NCI-H2227 (cell line): Measurements from ENCODE around the gene SLC38A1.
"Not testable (repeated sequence)": the region's sequence is repeated elsewhere in the genome, so short reads cannot be mapped to it uniquely, and the experiment has no call there.

Experiments
- DNase-seq: peaks from one replicate; lab custom pipeline; 2025; ENCODE audit not compliant: unreplicated experiment; lab: John Stamatoyannopoulos, UW

Gene SLC38A1

DNA sequence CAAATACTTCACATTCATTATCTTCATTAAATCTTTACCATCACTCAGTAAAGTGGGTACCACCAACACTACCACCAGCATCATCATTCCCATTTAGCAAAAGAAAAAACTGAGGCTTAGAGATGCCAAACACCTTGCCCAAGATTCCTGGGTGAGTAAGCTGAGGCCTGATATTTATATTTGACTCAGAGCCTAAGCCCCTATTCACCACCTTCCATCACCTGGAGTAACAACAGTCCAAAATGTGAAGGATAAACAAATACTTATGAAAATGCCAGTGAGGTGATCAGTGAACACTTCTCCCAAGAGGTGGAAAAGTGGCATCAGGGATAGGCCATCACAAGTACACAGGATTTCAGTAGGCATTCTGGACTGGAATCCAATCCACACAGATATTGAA lies 3.7 kb downstream of the SLC38A1 start:
- DNase-seq, result no peak

DNA sequence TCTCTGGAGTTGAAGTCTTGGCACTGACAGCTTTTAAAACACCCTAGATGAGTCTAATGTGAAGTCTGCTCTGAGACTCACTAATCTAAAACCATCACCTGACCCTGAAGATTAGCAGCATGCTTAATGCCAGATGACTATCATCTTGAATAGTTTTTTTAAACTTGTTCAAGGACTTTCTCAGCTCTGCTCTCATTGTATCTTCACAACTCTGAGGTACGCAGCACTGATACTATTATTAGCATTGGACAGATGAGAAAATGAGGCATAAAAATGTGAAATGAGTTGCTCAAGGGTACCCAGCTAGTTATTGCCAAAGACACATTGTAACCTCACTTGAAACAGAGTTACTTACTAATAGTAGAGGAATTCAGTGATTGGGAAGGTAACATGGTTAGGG lies 4.8 kb downstream of the SLC38A1 start:
- DNase-seq, result no peak

DNA sequence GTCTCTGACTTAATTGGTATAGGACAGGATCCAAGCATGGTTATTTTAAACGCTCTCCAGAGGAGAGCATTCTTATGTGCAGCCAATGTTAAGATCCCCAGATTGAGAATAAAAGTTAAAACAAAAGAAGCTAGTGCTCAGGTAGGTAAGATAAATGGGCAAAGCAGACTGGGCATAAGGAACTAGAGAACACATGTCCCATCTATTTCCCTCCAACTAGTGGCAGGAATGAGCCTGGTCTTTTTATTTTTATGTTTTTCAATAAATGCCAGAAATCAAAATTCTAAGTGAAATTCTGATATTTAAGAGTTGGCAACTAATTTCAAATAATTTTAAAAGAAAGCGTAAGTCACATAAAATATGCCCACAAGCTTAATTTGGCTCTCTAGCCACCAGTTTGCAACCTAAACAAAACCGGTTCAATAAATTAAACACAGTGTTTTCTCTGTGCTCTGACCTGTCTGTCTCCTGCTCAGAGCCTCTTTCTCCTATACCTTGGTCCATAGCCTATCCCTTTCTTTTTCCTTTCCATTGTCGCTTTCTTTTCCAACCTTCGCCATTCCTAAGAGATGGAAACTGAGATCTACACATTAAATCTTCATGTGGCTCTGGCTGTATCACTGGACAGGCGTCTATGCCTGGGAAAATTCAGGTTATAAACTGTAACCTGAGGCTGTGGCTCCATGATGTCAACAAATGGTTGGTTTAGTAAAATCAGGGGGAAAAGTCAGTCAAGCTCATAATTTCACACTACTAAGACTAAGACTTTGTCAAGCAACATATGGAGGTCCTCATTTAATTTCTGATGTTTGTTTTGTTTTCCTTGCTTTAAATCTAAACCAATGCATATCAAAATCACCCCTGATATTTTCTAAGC lies 5.5 kb downstream of the SLC38A1 start:
- no peak for DNase-seq

DNA sequence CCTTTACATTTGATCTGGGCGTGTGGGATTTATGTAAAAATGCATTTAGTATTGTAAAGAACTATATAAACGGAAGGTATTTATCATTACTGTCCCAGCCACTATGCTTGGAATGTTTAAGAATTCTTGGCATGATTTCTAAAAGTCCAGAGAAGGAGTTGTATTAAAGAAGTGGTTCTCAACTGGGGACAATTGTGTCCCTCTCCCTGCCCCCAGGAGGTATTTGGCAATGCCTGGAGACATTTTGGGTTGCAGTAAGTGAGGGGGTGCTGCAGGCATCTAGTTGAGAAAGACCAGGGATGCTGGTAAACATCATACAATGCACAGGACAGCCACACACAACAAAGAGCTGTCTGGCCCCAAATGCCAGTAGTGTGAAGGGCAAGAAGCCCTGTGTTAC lies 7.2 kb downstream of the SLC38A1 start:
- no peak for DNase-seq

DNA sequence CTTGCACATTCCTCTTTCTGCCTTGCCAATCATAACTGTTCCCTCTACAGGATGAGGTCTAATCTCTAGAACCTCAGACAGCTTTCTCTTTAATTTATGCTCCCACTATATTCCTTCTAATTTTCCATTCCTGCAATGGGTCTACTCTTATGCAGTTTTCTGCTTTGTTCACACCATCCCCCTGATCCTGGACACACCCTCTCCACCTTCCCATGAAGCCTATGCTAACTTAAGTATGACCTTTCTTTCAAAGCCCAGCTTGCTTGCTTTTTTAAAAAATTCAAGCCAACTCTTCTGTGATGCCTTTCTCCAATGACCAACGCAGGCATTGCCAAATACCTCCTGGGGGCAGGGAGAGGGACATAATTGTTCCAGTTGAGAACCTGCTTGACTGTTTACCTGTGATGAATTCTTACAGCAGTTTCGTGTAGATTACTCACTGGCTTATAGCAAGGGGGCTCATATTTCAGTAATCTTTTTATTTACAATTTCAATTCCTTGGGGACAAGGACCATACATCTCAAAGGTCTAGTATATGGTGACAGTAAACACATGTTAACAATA lies 7.8 kb downstream of the SLC38A1 start:
- no peak for DNase-seq

DNA sequence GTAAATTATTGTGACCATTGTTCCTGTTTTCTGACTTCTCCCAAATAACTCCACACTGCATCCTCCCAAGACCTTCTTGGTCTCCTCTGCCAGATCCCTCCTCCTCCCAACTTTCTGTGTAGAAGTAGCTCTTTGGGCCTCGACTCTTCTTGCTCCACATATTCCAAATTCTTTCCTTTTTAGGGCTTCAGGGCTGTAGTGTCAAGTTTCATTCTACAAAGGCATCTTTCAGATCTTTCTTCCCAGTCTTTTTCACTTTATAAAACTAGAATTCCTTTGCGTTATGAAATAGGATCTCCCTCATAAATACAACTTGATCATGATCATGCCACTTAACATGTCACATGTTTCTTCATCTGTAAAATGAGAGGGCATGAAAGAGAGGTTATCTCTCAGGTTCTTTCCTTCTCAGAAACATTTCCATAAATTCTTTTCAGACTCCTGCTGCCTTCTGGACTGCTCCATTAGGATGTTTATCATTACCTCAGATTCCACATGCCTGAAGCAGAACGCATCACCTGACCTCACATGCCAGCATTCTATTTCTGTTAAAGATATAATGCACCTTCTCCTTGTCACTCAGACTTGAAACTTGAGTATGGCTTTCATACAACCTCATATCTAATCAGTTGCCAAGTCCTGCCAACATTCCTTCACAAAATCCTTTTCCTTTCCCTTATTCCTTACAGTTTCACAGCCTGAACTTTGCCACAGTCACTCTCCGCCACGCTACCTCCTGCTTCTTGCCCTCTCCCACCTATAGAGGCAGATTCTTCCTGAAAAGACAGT lies 8.5 kb downstream of the SLC38A1 start:
- DNase-seq, result no peak

DNA sequence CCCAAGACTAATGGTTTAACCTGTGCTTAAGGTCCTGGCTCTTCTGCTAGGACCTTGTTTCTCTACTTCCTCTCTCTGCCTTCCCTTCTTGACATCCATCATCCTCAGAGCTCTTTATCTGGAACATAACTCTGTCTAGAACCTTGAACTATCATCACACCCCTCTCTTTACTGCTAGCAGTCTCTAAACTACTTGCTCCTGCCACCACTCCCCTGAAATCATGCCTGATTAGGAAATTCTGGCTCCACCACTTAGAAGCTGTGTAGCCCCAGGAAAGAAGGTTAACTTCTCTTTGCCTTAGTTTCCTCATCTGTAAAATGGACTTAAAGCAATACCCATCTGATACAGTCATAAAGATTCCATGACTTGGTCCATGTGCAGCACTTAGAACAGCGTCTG lies 9.1 kb downstream of the SLC38A1 start:
- DNase-seq, result no peak

DNA sequence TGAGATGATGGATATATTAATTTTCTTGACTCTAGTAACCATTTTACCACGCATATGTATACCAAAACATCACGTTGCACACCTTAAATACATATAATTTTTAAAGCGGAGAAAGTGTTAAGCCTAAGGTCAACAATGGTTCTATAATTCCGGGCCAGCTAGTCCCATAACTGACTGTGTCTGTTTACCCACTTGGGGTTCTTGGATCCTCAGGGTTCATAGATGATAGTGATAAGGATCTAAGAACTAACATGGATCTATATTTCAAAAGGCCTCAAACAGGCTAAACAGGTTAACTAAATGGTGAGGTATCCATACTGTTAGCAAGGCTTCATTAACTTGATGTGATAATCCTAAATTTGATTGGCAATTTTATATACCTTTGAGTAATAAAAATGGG lies 9.8 kb downstream of the SLC38A1 start:
- no peak for DNase-seq

DNA sequence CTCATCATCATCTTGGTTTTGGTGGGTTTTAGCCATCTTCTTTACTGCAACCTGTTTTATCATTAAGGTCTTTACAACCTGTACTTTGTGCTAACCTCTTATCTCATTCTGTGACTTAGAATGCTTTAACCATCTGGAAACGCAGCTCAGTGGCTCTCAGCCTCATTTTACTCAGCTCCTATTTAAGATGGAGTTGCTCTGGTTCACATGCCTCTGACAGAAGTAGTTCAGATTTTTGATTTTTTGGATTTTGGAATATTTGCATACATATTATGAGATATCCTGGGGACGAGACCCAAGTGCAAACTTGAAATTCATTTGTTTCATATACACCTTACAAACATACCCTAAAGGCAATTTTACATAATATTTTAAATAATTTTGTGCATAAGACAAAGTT lies 10.7 kb downstream of the SLC38A1 start:
- no peak for DNase-seq

DNA sequence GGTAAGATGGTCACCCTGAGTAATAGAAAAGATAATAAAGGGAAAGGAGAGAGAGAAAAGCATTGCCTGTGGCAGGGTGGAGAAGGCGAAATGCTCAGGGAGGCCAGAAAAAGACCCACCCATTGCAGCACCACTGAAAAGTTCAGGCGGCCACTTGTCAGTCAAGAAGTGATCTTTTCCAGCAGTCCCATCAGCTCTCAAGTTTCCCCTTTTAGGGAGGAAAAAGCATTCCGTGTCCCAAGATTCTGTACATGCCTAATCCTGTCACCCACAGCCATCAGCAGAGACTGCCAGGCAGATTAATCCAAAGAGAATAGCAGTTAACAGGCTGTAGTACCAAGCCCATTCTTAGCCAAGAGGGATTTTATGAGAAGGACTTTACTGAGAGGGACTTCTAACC lies 11.9 kb downstream of the SLC38A1 start:
- no peak for DNase-seq

DNA sequence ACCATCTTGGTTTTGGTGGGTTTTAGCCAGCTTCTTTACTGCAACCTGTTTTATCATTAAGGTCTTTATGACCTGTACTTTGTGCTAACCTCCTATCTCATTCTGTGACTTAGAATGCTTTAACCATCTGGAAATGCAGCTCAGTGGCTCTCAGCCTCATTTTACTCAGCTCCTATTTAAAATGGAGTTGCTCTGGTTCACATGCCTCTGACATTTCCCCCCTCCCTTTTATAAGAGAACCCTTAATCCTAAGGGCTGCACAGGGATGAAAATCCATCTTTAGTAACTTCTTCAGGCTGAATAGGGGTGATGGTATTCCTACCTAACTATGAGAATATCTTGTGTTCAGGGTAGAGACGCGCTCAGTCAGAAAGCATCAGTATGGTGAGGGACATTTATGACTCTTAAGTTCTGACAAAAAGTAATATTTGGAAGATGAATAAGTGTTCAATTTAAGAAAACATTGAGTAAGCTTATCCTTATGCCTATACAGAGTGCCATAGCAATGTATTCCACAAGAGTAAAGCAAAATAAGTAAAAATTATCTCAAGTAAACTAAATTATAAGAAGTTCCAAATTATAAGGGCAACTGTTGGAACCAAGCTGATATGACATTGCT lies 15.2 kb downstream of the SLC38A1 start:
- no peak for DNase-seq

DNA sequence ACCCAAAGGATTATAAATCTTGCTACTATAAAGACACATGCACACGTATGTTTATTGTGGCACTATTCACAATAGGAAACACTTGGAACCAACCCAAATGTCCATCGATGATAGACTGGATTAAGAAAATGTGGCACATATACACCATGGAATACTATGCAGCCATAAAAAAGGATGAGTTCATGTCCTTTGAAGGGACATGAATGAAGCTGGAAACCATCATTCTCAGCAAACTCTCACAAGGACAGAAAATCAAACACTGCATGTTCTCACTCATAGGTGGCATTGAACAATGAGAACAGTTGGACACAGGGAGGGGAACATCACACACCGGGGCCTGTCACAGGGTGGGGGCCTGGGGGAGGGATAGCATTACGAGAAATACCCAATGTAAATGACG lies 16.8 kb downstream of the SLC38A1 start:
- DNase-seq, result not testable (repeated sequence)

DNA sequence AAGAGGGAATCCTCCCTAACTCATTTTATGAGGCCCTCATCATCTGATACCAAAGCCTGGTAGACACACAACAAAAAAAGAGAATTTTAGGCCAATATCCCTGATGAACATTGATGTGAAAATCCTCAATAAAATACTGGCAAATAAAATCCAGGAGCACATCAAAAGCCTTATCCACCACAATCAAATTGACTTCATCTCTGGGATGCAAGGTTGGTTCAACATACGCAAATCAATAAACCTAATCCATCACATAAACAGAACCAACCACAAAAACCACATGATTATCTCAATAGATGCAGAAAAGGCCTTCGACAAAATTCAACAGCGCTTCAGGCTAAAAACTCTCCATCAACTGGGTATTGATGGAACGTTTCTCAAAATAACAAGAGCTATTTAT lies 18.9 kb downstream of the SLC38A1 start:
- not testable (repeated sequence) for DNase-seq

DNA sequence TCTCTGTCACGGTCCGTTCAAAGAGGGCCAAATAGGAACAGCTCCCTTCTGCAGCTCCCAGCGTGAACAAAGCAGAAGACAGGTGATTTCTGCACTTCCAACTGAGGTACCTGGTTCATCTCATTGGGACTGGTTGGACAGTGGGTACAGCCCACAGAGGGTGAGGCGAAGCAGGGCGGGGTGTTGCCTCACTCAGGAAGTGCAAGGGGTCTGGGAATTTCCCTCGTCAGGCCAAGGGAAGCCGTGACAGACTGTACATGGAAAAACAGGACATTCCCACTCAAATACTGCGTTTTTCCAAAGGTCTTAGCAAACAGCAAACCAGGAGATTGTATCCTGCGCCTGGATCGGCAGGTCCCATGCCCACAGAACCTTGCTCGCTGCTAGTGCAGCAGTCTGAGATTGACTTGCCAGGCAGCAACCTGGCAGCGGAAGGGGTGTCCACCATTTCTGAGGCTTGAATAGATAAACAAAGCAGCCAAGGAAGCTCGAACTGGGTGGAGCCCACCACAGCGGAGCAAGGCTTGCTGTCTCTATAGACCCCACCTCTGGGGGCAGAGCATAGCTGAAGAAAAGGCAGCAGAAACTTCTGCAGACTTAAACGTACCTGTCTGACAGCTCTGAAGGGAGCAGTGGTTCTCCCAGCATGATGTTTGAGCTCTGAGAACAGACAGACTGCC lies 22.7 kb downstream of the SLC38A1 start:
- no peak for DNase-seq

DNA sequence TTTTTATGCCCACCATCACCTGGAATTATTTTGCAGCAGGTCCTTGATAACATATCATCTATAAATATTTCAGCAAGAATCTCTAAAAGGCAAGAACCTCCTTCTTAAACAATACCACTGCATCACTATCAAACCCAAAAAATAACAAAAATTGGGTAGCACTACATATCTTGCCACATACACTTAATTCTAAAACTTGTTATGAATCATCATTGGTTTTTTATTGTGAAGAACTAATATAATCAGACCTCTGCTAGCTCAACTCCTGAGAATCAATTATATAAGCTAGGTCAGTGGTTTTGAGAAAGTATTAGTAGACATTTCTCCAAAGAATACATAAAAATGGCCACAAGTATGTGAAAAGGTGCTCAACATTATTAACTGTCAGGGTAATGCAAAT lies 23.8 kb downstream of the SLC38A1 start:
- no peak for DNase-seq

DNA sequence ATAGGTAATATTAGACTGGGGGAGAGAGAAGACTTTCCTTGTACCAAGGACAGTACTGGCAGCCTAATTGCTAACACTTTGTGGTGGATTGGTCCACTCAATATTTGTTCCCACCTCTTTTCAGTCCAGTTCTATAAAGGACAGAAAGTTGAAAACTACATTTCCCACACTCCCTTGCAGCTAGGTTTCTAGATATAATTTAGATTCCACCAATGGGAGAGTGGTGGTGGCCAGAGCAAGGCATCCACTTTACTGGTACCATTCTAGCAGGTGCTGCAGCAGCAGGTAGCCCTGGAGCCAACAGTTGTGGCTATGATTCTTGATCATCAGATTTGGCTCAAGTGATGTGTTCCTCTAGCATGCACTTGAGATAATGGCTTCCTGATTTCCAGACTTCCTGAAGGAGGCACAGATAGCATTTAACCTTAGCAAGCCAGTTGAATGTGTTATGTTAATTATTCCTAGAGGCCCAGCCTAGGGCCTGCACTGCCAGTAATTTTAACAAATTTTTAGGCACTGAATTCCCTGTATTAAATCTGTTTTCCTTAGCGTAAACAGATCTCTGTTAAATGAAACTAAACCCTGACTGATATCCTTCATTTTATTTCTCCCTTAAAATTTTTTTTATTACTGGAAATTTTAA lies 24.4 kb downstream of the SLC38A1 start:
- no peak for DNase-seq

DNA sequence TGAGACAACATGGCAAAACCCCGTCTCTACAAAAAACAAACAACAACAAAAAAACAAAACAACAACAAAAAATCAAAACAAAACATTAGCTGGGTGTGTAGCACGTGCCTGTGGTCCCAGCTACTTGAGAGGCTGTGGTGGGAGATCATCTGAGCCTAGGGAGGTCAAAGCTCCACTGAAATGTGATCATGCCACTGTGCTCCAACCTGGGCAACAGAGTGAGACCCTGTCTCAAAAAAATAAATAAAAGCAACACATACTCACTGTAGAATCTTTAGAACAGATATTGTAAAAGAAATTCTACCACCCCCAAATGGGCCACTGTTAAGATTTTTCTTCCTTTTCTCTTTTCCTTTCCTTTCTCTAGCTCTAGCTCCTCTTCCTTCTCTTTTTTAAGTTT lies 26.3 kb downstream of the SLC38A1 start:
- DNase-seq, result no peak

DNA sequence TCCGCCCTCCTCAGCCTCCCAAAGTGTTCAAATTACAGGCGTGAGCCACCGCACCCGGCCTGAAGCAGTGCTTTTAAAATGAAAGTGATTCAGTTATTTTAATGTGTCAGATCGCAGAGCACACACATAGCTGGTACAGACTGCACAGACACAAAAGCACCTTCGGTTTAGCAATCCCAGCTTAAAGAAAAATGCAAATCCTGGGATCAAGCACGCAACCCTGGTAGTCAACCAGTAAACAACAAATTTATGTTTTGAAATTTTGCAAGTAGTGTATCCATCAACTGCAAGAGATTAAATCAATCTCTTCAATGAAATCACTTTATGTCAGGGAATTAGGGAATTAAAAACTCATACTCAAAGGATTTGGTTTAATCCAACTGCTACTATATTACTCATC lies 28.4 kb downstream of the SLC38A1 start:
- no peak for DNase-seq

DNA sequence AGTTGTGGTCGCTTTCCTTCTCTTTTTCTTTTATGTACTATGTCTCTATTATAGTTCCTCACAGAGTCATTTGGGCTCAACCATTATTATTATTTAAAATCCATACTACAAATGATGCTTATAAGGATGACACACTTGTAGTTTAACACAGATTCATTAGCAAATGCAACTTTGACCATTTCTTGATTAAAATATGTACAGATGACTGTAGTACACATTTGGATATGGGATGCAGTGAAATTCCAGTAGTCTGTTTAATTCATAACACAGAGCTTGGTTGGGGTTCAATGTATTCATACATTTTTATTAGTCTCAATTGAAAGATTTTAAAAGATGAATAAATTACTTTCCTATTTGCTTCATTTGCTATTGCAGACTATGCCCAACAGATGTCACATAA lies 30.0 kb downstream of the SLC38A1 start:
- no peak for DNase-seq

DNA sequence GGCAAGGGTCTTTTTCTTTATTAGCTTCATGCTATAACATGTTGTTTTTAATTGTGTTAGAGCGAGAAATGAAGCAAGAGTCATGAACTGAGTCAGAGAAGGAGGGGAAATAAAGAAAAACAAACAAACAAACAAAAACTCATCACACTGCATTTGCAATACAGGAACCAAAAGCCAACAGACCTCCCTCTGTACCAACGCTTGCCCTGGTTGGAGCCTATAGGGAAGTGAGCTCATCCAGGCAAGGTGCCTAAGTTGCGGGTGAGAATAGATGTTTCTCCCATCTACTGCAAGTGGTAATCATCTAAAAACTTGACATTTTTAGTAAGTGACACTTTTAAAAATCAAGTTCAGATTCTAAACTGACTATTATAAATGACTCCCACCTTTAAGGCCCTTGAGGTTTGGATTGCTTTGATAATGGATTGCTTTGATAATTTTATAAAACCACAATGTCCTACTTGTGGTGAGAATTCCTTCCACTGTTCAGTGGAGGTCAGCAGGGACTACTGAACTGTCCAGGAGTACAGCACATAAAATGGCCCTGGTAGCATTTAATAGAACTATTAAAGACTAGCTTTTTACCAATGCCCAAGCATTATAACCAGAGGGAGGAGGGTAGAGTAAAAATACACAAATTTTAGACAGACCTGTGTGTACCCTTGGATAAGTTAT lies 31.3 kb downstream of the SLC38A1 start:
- DNase-seq, result no peak
